Memory B cell (primary cell): ENCODE data around the gene NRXN2.

Source experiments
- ATAC-seq: fragments of 150-1000 bp; cut with Tn5 transposase; 2 replicates; pipeline ENCODE4 v1.10.0; 2021; ENCODE audit warnings: low read depth, mild to moderate bottlenecking, moderate library complexity
- DNase-seq, 2 donors: peaks; one replicate each; pipeline ENCODE4 v3.0.0; 2022; ENCODE audit warnings: low spot score in 2 of 2
- H3K27ac Mint-ChIP-seq: one replicate; pipeline ENCODE4 v1.8.0; 2022; ENCODE audit warnings: mild to moderate bottlenecking, moderate library complexity, mixed read lengths
- H3K27me3 Mint-ChIP-seq: one replicate; pipeline ENCODE4 v1.8.0; 2022; ENCODE audit warnings: mixed read lengths
- H3K36me3 Mint-ChIP-seq: one replicate; pipeline ENCODE4 v1.8.0; 2022; ENCODE audit warnings: mild to moderate bottlenecking, mixed read lengths
- H3K4me1 Mint-ChIP-seq: one replicate; pipeline ENCODE4 v1.8.0; 2022; ENCODE audit warnings: mixed read lengths
- H3K4me3 Mint-ChIP-seq: one replicate; pipeline ENCODE4 v1.8.0; 2022; ENCODE audit warnings: mild to moderate bottlenecking, moderate library complexity, mixed read lengths
- H3K9me3 Mint-ChIP-seq: one replicate; pipeline ENCODE4 v1.8.0; 2022; ENCODE audit warnings: mixed read lengths

NRXN2 gene

GRCh38 chr11:64648551-64648950, 74.4 kb downstream of the NRXN2 start:
- no peak for ATAC-seq
- Mint-ChIP-seq H3K9me3 (no peaks in the 10 kb centered on the region), H3K36me3 (no peaks in the 10 kb centered on the region), H3K27ac (no peak overlapping the region), H3K27me3 (peaks cover 30% of the 10 kb centered on the region), H3K4me1 (peaks cover 15% of the 10 kb centered on the region), H3K4me3 (no peak overlapping the region)
- DNase-seq, result no peak

- Mint-ChIP-seq H3K27ac (no peak overlapping the region), H3K4me1 (peaks cover 7% of the 10 kb centered on the region), H3K4me3 (no peak overlapping the region), H3K9me3 (no peaks in the 10 kb centered on the region), H3K36me3 (no peaks in the 10 kb centered on the region), H3K27me3 (peaks cover 30% of the 10 kb centered on the region)
- DNase-seq, result no peak
- ATAC-seq, result no peak
These were observed 75.8 kb downstream of the NRXN2 start for GRCh38 chr11:64647019-64647779.

GRCh38 chr11:64644647-64645275, 78.2 kb downstream of the NRXN2 start:
- DNase-seq (no peak), ATAC-seq (peak; percentile 64)
- Mint-ChIP-seq H3K36me3 (no peaks in the 10 kb centered on the region), H3K9me3 (no peaks in the 10 kb centered on the region), H3K27me3 (peaks cover 27% of the 10 kb centered on the region), H3K4me3 (no peak overlapping the region), H3K27ac (no peak overlapping the region), H3K4me1 (peaks cover 7% of the 10 kb centered on the region)

GRCh38 chr11:64643920-64644646, 78.9 kb downstream of the NRXN2 start:
- peak; percentile 19 for ATAC-seq
- no peak overlapping the region for H3K27ac Mint-ChIP-seq
- H3K36me3 Mint-ChIP-seq, result no peaks in the 10 kb centered on the region
- no peaks in the 10 kb centered on the region for H3K9me3 Mint-ChIP-seq
- no peak overlapping the region for H3K4me3 Mint-ChIP-seq
- H3K27me3 Mint-ChIP-seq, result peaks cover 27% of the 10 kb centered on the region
- DNase-seq, result no peak
- H3K4me1 Mint-ChIP-seq, result peaks cover 7% of the 10 kb centered on the region

- H3K4me3 Mint-ChIP-seq, result peak overlapping the region; percentile 33
These were observed 79.6 kb downstream of the NRXN2 start for GRCh38 chr11:64643256-64643881.

GRCh38 chr11:64642871-64643255, 80.1 kb downstream of the NRXN2 start:
- H3K9me3 Mint-ChIP-seq, result no peaks in the 10 kb centered on the region
- H3K36me3 Mint-ChIP-seq, result no peaks in the 10 kb centered on the region
- DNase-seq (no peak), ATAC-seq (no peak)
- peak overlapping the region; percentile 22 for H3K4me3 Mint-ChIP-seq
- no peak overlapping the region for H3K27ac Mint-ChIP-seq
- H3K27me3 Mint-ChIP-seq, result peaks cover 25% of the 10 kb centered on the region
- H3K4me1 Mint-ChIP-seq, result peaks cover 7% of the 10 kb centered on the region

More at GRCh38 chr11:64643256-64643881, 79.6 kb downstream of the NRXN2 start:
- no peak for ATAC-seq
- peaks cover 7% of the 10 kb centered on the region for H3K4me1 Mint-ChIP-seq
- DNase-seq, result no peak
- H3K9me3 Mint-ChIP-seq, result no peaks in the 10 kb centered on the region
- H3K27me3 Mint-ChIP-seq, result peaks cover 27% of the 10 kb centered on the region
- no peak overlapping the region for H3K27ac Mint-ChIP-seq
- no peaks in the 10 kb centered on the region for H3K36me3 Mint-ChIP-seq

GRCh38 chr11:64642418-64642735, 80.6 kb downstream of the NRXN2 start:
- H3K9me3 Mint-ChIP-seq, result no peaks in the 10 kb centered on the region
- H3K4me1 Mint-ChIP-seq, result peaks cover 10% of the 10 kb centered on the region
- H3K4me3 Mint-ChIP-seq, result no peak overlapping the region
- H3K36me3 Mint-ChIP-seq, result no peaks in the 10 kb centered on the region
- no peak overlapping the region for H3K27ac Mint-ChIP-seq
- DNase-seq, result no peak
- H3K27me3 Mint-ChIP-seq, result peaks cover 25% of the 10 kb centered on the region
- ATAC-seq, result no peak

DNA sequence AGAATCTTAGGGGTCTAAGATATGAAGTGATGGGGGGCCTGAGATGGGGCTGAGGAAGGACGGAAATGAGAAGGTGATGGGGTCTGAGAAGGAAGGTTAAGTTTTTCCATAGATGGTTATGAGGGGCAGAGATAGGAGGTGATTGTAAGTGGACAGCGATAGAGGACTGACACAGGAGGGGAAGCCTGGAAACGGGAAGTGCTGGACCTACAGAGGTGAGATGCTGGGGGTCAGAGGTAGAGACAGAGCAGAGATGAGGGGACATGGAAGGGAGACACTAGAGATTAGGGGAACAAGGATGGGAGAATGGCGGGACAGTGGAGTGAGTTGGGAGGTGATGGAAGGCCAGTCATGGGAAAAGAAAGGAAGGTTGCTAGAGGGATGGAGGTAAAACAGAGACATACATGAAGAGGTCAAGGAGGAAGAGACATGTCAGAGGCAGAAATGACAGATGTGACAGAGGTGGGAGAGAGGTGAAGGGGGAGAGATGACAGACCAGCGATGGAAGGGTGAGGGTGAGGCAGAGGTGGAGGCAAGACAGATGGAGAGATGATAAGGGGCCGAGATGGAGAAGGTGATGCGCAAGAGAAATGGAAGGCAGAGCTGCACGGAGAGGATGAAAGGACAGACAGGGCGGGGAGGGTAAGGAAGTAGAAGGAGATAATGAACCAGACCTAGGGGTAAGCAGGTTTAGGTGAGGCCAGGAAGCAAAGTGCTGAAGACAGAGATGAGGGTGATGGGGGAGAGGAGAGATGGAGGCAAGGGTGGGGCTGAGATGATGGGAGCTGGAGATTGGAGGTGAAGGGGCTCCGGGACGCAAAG, 81.2 kb downstream of the NRXN2 start:
- DNase-seq (no peak), ATAC-seq (no peak)
- Mint-ChIP-seq H3K4me1 (peaks cover 10% of the 10 kb centered on the region), H3K9me3 (no peaks in the 10 kb centered on the region), H3K36me3 (no peaks in the 10 kb centered on the region), H3K27me3 (peaks cover 25% of the 10 kb centered on the region), H3K27ac (no peak overlapping the region), H3K4me3 (no peak overlapping the region)

DNA sequence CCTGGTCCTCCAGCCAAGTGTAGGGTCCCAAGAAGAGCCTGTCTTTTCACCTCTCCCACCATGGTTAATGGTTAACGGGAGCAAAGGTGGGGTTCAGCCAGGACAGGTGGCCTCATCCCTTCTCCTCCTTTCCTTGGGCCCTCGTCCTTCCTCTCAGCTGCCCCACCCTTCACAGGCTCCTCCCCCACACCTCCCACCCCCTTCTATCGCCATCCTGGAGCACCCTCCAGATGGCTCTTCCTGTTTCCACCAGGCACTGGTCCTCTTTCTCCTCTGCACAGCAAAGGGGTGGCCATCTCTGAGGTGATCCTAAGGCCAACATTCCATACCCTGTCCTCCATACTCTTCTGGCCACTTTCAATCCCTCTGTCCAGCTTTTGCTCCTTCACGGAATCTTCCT, 83.1 kb downstream of the NRXN2 start:
- ATAC-seq (no peak), DNase-seq (no peak)
- H3K9me3 Mint-ChIP-seq, result no peaks in the 10 kb centered on the region
- H3K4me3 Mint-ChIP-seq, result no peak overlapping the region
- peaks cover 10% of the 10 kb centered on the region for H3K4me1 Mint-ChIP-seq
- no peaks in the 10 kb centered on the region for H3K36me3 Mint-ChIP-seq
- no peak overlapping the region for H3K27ac Mint-ChIP-seq
- H3K27me3 Mint-ChIP-seq, result peaks cover 16% of the 10 kb centered on the region

- DNase-seq, result no peak
- peak overlapping the region; percentile 40 for H3K4me3 Mint-ChIP-seq
- H3K27ac Mint-ChIP-seq, result no peak overlapping the region
- H3K27me3 Mint-ChIP-seq, result peaks cover 19% of the 10 kb centered on the region
- no peaks in the 10 kb centered on the region for H3K9me3 Mint-ChIP-seq
- peaks cover 7% of the 10 kb centered on the region for H3K4me1 Mint-ChIP-seq
- no peaks in the 10 kb centered on the region for H3K36me3 Mint-ChIP-seq
- ATAC-seq, result peak; percentile 64
These were observed 84.2 kb downstream of the NRXN2 start for GRCh38 chr11:64638829-64639228.

DNA sequence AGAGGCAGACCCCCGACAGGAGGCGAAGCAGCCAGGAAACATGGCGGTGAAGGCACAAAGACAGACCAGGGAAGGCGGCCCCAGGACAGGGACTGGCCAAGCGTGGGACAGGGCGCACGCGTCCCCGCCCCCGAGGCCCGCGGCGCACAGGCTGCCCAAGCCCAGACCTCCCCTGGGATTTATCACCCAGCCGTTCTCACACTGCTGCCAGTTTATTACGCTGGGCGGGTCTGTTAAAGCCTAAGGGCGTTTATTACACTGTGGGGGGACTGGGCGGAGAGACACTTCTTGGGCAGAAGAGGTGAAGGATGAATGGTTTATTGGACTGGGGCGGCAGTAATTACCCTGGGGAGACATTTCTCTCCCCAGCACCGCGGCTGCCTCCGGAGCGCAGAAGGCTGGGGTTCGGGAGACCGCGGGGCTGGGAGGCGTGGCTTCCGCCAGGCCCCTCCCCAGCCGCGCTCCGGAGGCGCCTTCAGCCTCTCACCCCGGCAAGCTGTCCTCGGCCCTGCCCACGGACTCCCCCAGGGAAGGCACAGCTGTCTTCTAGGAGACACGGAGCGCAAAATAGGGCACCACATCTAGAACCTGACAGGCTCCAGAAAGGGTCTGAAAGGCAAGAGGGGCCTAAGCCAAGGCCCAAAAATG, 84.9 kb downstream of the NRXN2 start:
- H3K36me3 Mint-ChIP-seq, result no peaks in the 10 kb centered on the region
- H3K4me1 Mint-ChIP-seq, result peaks cover 10% of the 10 kb centered on the region
- no peak overlapping the region for H3K27ac Mint-ChIP-seq
- no peaks in the 10 kb centered on the region for H3K9me3 Mint-ChIP-seq
- H3K27me3 Mint-ChIP-seq, result peaks cover 22% of the 10 kb centered on the region
- H3K4me3 Mint-ChIP-seq, result peak overlapping the region; percentile 50
- DNase-seq (no peak), ATAC-seq (peak; percentile 62)

DNA sequence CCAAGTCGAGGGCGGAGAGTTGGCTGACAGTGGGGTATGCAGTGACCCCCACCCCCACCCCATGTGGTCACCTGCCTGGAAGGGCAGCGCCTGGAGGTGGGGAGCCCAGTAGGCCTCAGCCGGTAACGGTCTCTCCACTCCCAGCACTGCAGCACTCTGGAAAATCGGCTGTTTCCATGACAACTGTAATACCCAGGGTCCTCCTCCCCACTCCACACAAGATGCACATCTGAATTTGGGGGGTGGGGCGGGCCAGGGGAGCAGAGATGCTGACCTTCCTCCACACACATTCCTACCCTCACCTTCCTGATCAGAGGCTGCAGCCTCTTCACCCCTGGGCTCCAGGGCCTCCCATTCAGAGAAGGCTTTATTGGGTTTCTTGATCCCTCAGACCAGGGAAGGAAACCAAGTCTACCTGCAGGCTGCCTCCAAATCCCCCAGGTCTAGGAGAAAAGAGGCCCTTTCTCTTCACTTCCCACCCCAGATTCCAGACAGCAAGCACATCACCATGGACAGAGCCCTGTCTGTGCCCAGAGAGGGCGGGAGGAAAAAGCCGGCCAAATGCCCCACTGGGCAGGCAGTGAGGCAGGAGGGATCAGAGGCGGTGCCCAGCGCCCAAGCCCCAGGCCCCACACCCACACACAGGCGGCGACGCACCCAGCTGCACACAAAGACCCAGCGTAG, 85.5 kb downstream of the NRXN2 start:
- DNase-seq (no peak), ATAC-seq (no peak)
- peak overlapping the region; percentile 42 for H3K4me3 Mint-ChIP-seq
- no peaks in the 10 kb centered on the region for H3K36me3 Mint-ChIP-seq
- H3K9me3 Mint-ChIP-seq, result no peaks in the 10 kb centered on the region
- no peak overlapping the region for H3K27ac Mint-ChIP-seq
- peaks cover 10% of the 10 kb centered on the region for H3K4me1 Mint-ChIP-seq
- H3K27me3 Mint-ChIP-seq, result peaks cover 22% of the 10 kb centered on the region
